ENCODE measurements around the gene NKAIN2.

NKAIN2 gene

DNA sequence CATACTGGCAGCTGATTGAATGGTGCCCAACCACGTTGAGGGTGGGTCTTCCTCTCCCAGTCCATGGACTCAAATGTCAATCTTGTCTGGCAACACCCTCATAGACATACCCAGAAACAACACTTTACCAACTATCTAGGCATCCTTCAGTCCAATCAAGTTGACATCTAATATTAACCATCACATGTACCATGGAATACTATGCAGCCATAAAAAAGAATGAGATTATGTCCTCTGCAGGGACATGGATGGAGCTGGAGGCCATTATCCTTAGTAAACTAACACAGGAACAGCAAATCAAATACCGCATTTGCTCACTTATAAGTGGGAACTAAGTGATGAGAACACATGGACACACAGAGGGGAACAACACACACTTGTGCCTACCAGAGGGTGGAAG lies 951.7 kb downstream of the NKAIN2 start:
- no peak overlapping the region for H3K4me3 ChIP-seq (ENCODE audit: low read depth, low read length)
- TF ChIP-seq CTCF (IDR thresholded peaks at IDR 0.05; ENCODE audit: insufficient read depth, low read depth, low read length, missing control alignments): no peak
- DNase-seq (ENCODE audit: low read depth): no peak

GRCh38 chr6:124757560-124757959 lies 953.9 kb downstream of the NKAIN2 start:
- no peak overlapping the region for H3K4me3 ChIP-seq (ENCODE audit: low read depth, low read length)
- no peak for DNase-seq (ENCODE audit: low read depth)
- no peak for TF ChIP-seq CTCF (IDR thresholded peaks at IDR 0.05; ENCODE audit: insufficient read depth, low read depth, low read length, missing control alignments)

GRCh38 chr6:124758663-124759062 lies 955.0 kb downstream of the NKAIN2 start:
- no peak overlapping the region for H3K4me3 ChIP-seq (ENCODE audit: low read depth, low read length)
- TF ChIP-seq CTCF (IDR thresholded peaks at IDR 0.05; ENCODE audit: insufficient read depth, low read depth, low read length, missing control alignments): no peak
- DNase-seq (ENCODE audit: low read depth): no peak

DNA sequence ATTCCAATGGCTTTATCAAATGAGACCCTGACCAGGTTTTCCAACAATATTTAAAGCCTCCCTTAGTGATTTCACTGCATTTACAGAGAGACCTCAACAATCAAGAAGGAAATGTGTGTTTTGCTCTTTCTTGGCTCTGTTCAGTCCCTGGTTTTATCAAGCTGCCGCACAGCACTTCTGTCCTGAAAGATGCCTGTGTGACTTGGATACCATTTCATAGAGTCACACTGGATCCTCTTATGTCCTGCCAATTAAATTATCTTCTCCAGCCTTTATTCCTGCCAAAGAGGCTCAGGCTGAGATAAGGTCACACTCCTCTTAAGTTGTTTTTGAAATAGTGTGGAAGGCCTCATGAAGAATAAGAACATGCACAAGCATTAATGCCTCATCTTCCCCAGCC lies 961.6 kb downstream of the NKAIN2 start:
- no peak overlapping the region for H3K4me3 ChIP-seq (ENCODE audit: low read depth, low read length)
- no peak for TF ChIP-seq CTCF (IDR thresholded peaks at IDR 0.05; ENCODE audit: insufficient read depth, low read depth, low read length, missing control alignments)

GRCh38 chr6:124768224-124768623 lies 964.6 kb downstream of the NKAIN2 start:
- no peak for TF ChIP-seq CTCF (IDR thresholded peaks at IDR 0.05; ENCODE audit: insufficient read depth, low read depth, low read length, missing control alignments)
- no peak for DNase-seq (ENCODE audit: low read depth)
- no peak overlapping the region for H3K4me3 ChIP-seq (ENCODE audit: low read depth, low read length)

More for the DNA sequence above, 961.6 kb downstream of the NKAIN2 start:
- DNase-seq (ENCODE audit: low read depth): no peak

DNA sequence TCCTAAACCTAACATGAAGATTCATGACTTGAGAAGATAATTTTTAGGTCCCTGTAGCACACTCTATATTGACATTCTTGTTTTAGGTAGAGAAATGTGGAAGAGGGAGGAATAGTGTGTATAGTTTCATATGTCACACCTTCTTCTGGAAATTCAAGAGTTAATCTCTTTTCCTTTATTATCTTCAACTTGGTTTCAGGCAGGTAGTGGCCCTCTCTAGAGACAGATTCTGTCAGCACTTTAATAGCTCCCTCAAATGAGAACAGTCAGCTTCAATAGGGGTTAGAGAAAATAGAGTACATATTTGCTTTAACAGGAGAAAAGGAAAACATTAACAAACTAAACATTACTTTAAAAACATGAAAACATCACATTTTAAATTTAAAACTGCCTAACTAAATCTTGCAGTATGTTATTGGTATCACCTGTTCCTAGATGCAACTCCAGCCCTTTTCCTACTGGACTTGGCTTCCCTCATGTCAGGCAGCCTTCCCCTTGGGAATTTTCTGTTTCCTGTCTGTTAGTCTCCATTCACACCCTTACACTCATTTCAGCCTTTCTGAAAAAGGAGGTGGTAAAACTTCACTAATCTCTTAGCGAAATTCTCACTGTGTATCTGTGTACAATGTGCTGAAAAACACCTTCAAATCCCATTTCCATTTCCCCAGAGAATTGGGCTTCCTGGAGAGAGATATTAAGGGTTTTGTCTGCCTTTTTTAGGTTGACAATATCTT lies 966.3 kb downstream of the NKAIN2 start:
- H3K4me3 ChIP-seq (ENCODE audit: low read depth, low read length): no peak overlapping the region
- DNase-seq (ENCODE audit: low read depth): no peak
- TF ChIP-seq CTCF (IDR thresholded peaks at IDR 0.05; ENCODE audit: insufficient read depth, low read depth, low read length, missing control alignments): no peak

- TF ChIP-seq CTCF (IDR thresholded peaks at IDR 0.05; ENCODE audit: insufficient read depth, low read depth, low read length, missing control alignments): no peak
- H3K4me3 ChIP-seq (ENCODE audit: low read depth, low read length): no peak overlapping the region
- no peak for DNase-seq (ENCODE audit: low read depth)
Measured at GRCh38 chr6:124770784-124771183, 967.1 kb downstream of the NKAIN2 start.

Measured in GM12865 (cell line).